DND-41 (cell line): Measurements from ENCODE around the gene JAKMIP1.

ENCODE experiments used
- ATAC-seq: fragments of 200-7000 bp; cut with Tn5 transposase; 3 replicates; pipeline ENCODE4 v1.9.1; 2021; ENCODE audit warnings: low read depth; ENCODE audit not compliant: insufficient read depth
- DNase-seq: peaks from one replicate; pipeline ENCODE4 v3.0.0-alpha.2; 2020
- H2AFZ ChIP-seq: 2 replicates; pipeline ENCODE4 v1.6.0; 2012; ENCODE audit warnings: low read depth, low read length
- H3K27ac ChIP-seq: 2 replicates; pipeline ENCODE4 v1.5.1; 2012; ENCODE audit warnings: low read length, inconsistent platforms
- H3K27me3 ChIP-seq: fragments of 200-600 bp; sonication (generic); 2 replicates; pipeline ENCODE4 v1.6.0; 2012; ENCODE audit warnings: low read length, mild to moderate bottlenecking, inconsistent platforms; ENCODE audit not compliant: insufficient read depth, poor library complexity
- H3K36me3 ChIP-seq: 2 replicates; pipeline ENCODE4 v1.5.1; 2012; ENCODE audit warnings: low read length, inconsistent platforms; ENCODE audit not compliant: insufficient read depth
- H3K4me1 ChIP-seq: 2 replicates; pipeline ENCODE4 v1.5.1; 2012; ENCODE audit warnings: mild to moderate bottlenecking, low read length; ENCODE audit not compliant: insufficient read depth
- H3K4me2 ChIP-seq: 2 replicates; pipeline ENCODE4 v1.6.0; 2012; ENCODE audit warnings: mild to moderate bottlenecking, moderate library complexity, low read length, inconsistent platforms; ENCODE audit not compliant: insufficient read depth
- H3K4me3 ChIP-seq, 2 experiments: fragments of 200-600 bp in 1 of 2; shearing (Covaris generic) in 1 of 2; 2 replicates each; pipeline ENCODE4 v1.5.1; 2012 to 2016; ENCODE audit warnings: inconsistent platforms in 2 of 2, low read length in 2 of 2, mild to moderate bottlenecking in 2 of 2, low read depth in 1 of 2, moderate library complexity in 1 of 2
- H3K79me2 ChIP-seq: 2 replicates; pipeline ENCODE4 v1.6.0; 2012; ENCODE audit warnings: low read length, inconsistent platforms; ENCODE audit not compliant: insufficient read depth
- H3K9ac ChIP-seq: 2 replicates; pipeline ENCODE4 v1.6.0; 2012; ENCODE audit warnings: low read depth, mild to moderate bottlenecking, inconsistent platforms, low read length, moderate library complexity
- H3K9me3 ChIP-seq: 2 replicates; pipeline ENCODE4 v1.5.1; 2012; ENCODE audit warnings: low read length, moderate library complexity, mild to moderate bottlenecking, inconsistent platforms; ENCODE audit not compliant: insufficient read depth, severe bottlenecking
- H4K20me1 ChIP-seq: 2 replicates; pipeline ENCODE4 v1.6.0; 2012; ENCODE audit warnings: low read length; ENCODE audit not compliant: insufficient read depth
- CTCF ChIP-seq: IDR thresholded peaks from 2 replicates; pipeline ENCODE4 v1.5.1; 2012; ENCODE audit warnings: borderline replicate concordance, low read length, moderate library complexity, mild to moderate bottlenecking; ENCODE audit not compliant: poor library complexity, severe bottlenecking; ENCODE audit errors: extremely low read depth
- EZH2 ChIP-seq: IDR thresholded peaks from 3 replicates; pipeline ENCODE4 v1.6.1; 2012; ENCODE audit warnings: borderline replicate concordance, low read depth, mild to moderate bottlenecking, moderate library complexity, low read length, inconsistent platforms; ENCODE audit not compliant: severe bottlenecking

JAKMIP1 gene

GRCh38 chr4:6019316-6020263 is 180.8 kb downstream of the JAKMIP1 start:
- Histone ChIP-seq H3K27me3 (peaks cover 2% of the 10 kb centered on the region), H3K4me2 (no peak overlapping the region), H3K4me1 (no peaks in the 10 kb centered on the region), H3K9ac (no peak overlapping the region), H3K9me3 (no peaks in the 10 kb centered on the region), H4K20me1 (no peaks in the 10 kb centered on the region), H3K27ac (no peak overlapping the region), H3K36me3 (no peaks in the 10 kb centered on the region), H2AFZ (no peak overlapping the region), H3K4me3 (no peak overlapping the region), H3K79me2 (no peaks in the 10 kb centered on the region)
- TF ChIP-seq EZH2: no peak
- TF ChIP-seq CTCF: peak; percentile 94
- peak; percentile 50 for DNase-seq
- ATAC-seq: peak; percentile 75

- no peaks in the 10 kb centered on the region for H3K9me3 ChIP-seq
- no peak for ATAC-seq
- no peak within 1 kb of the TSS for H3K4me2 ChIP-seq
Measured at GRCh38 chr4:6018331-6018730, 182.0 kb downstream of the JAKMIP1 start, which contains the start of gene C4orf50. Gene C4orf50, minus strand, starts transcription at chr4:6018431.

GRCh38 chr4:6017800-6018199 is 182.5 kb downstream of the JAKMIP1 start:
- Histone ChIP-seq H3K9me3 (no peaks in the 10 kb centered on the region), H3K4me3 (no peak overlapping the region), H2AFZ (no peak overlapping the region), H3K79me2 (no peaks in the 10 kb centered on the region), H4K20me1 (no peaks in the 10 kb centered on the region), H3K27ac (no peak overlapping the region), H3K36me3 (no peaks in the 10 kb centered on the region), H3K4me1 (no peaks in the 10 kb centered on the region), H3K9ac (no peak overlapping the region), H3K4me2 (no peak overlapping the region), H3K27me3 (peaks cover 2% of the 10 kb centered on the region)
- TF ChIP-seq CTCF: no peak
- no peak for TF ChIP-seq EZH2
- ATAC-seq (no peak), DNase-seq (no peak)

More at GRCh38 chr4:6018331-6018730, 182.0 kb downstream of the JAKMIP1 start, which contains the start of gene C4orf50:
- no peak within 1 kb of the TSS for H3K27ac ChIP-seq
- DNase-seq: no peak
- no peak for TF ChIP-seq CTCF
- no peak for TF ChIP-seq EZH2
- no peak within 1 kb of the TSS for H3K4me3 ChIP-seq
- no peaks in the 10 kb centered on the region for H3K4me1 ChIP-seq
- no peaks in the 10 kb centered on the region for H4K20me1 ChIP-seq
- no peak within 1 kb of the TSS for H3K9ac ChIP-seq
- H3K79me2 ChIP-seq: no peaks in the 10 kb centered on the region
- H2AFZ ChIP-seq: no peak within 1 kb of the TSS
- peaks cover 2% of the 10 kb centered on the region for H3K27me3 ChIP-seq
- H3K36me3 ChIP-seq: no peaks in the 10 kb centered on the region
